Endothelial cell (in vitro differentiated cells): ENCODE measurements around the gene MPC1L. TPM values are rescaled to one million over a fixed set of nuclear protein-coding genes. Genes with fewer than 3 reads are reported as not detected.

Source experiments
- DNase-seq: peaks from one replicate; pipeline ENCODE4 v3.0.0; 2021; ENCODE audit warnings: low spot score
- H3K27ac Mint-ChIP-seq: one replicate; pipeline ENCODE4 v1.8.0; 2021; ENCODE audit warnings: mixed read lengths, inconsistent platforms; ENCODE audit not compliant: unreplicated experiment
- H3K27me3 Mint-ChIP-seq: one replicate; pipeline ENCODE4 v1.8.0; 2021; ENCODE audit warnings: mild to moderate bottlenecking, moderate library complexity, mixed read lengths, inconsistent platforms; ENCODE audit not compliant: unreplicated experiment
- H3K36me3 Mint-ChIP-seq: one replicate; pipeline ENCODE4 v1.8.0; 2021; ENCODE audit warnings: mild to moderate bottlenecking, low read depth, mixed read lengths, inconsistent platforms; ENCODE audit not compliant: unreplicated experiment
- H3K4me1 Mint-ChIP-seq: one replicate; pipeline ENCODE4 v1.8.0; 2021; ENCODE audit warnings: mild to moderate bottlenecking, mixed read lengths, inconsistent platforms; ENCODE audit not compliant: unreplicated experiment
- H3K4me3 Mint-ChIP-seq: one replicate; pipeline ENCODE4 v1.8.0; 2021; ENCODE audit warnings: mild to moderate bottlenecking, mixed read lengths, inconsistent platforms; ENCODE audit not compliant: unreplicated experiment
- H3K9me3 Mint-ChIP-seq: one replicate; pipeline ENCODE4 v1.8.0; 2021; ENCODE audit warnings: mixed read lengths, inconsistent platforms; ENCODE audit not compliant: unreplicated experiment
- total RNA-seq: library from RNA; stranded (reverse); fragmentation: NEBNext Ultra II Directional; extraction: Animal tissue kit (Norgen Biotek cat#: 25700); gene quantifications from one replicate; pipeline ENCODE4 v1.2.1, GENCODE V29; 2021; ENCODE audit not compliant: unreplicated experiment
- TF ChIP-seq, protein P1 (sequence below): fragments of 200-600 bp; sonication (generic); IDR thresholded peaks from one replicate; pipeline ENCODE4 v1.5.0; 2021; ENCODE audit warnings: antibody characterized with exemption; ENCODE audit not compliant: unreplicated experiment

Gene MPC1L
- total RNA-seq, 1 donor from 2014 or later, result not detected

GRCh38 chrX:40671126-40671525, 47.9 kb downstream of the MPC1L start:
- no peaks in the 10 kb centered on the region for H3K9me3 Mint-ChIP-seq
- peaks cover 19% of the 10 kb centered on the region for H3K36me3 Mint-ChIP-seq
- DNase-seq, result no peak
- H3K27me3 Mint-ChIP-seq, result no peaks in the 10 kb centered on the region
- no peak overlapping the region for H3K27ac Mint-ChIP-seq
- H3K4me1 Mint-ChIP-seq, result no peaks in the 10 kb centered on the region
- TF ChIP-seq, protein P1, sequence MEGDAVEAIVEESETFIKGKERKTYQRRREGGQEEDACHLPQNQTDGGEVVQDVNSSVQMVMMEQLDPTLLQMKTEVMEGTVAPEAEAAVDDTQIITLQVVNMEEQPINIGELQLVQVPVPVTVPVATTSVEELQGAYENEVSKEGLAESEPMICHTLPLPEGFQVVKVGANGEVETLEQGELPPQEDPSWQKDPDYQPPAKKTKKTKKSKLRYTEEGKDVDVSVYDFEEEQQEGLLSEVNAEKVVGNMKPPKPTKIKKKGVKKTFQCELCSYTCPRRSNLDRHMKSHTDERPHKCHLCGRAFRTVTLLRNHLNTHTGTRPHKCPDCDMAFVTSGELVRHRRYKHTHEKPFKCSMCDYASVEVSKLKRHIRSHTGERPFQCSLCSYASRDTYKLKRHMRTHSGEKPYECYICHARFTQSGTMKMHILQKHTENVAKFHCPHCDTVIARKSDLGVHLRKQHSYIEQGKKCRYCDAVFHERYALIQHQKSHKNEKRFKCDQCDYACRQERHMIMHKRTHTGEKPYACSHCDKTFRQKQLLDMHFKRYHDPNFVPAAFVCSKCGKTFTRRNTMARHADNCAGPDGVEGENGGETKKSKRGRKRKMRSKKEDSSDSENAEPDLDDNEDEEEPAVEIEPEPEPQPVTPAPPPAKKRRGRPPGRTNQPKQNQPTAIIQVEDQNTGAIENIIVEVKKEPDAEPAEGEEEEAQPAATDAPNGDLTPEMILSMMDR, result no peak
- H3K4me3 Mint-ChIP-seq, result no peak overlapping the region

Other genes starting within 250 kb of the MPC1L start
- 85.6 TPM for gene ATP6AP2, start 42.5 kb upstream of the MPC1L start, total RNA-seq
- 9.3 TPM for gene CXorf38, start 24.1 kb downstream of the MPC1L start, total RNA-seq
- 57.6 TPM for gene MED14, start 112.1 kb downstream of the MPC1L start, total RNA-seq